Prostate gland (tissue), 2 donors: ENCODE results near the gene ITIH1.

ENCODE experiments used
- POLR2A ChIP-seq: fragments of 450-650 bp; IDR thresholded peaks from one replicate; pipeline ENCODE4 v1.6.1; 2016; ENCODE audit warnings: antibody characterized with exemption, mild to moderate bottlenecking
- TF ChIP-seq, protein P1 (sequence below), 4 experiments: fragments of 200-600 bp in 2 of 4; fragments of 450-650 bp in 2 of 4; sonication (generic) in 2 of 4; IDR thresholded peaks; 1 replicate in 3 of 4; 2 replicates in 1 of 4; pipeline ENCODE4 v1.5.1; 2016 to 2019; ENCODE audit warnings: antibody characterized with exemption in 4 of 4, mild to moderate bottlenecking in 2 of 4, moderate library complexity in 2 of 4

DNA sequence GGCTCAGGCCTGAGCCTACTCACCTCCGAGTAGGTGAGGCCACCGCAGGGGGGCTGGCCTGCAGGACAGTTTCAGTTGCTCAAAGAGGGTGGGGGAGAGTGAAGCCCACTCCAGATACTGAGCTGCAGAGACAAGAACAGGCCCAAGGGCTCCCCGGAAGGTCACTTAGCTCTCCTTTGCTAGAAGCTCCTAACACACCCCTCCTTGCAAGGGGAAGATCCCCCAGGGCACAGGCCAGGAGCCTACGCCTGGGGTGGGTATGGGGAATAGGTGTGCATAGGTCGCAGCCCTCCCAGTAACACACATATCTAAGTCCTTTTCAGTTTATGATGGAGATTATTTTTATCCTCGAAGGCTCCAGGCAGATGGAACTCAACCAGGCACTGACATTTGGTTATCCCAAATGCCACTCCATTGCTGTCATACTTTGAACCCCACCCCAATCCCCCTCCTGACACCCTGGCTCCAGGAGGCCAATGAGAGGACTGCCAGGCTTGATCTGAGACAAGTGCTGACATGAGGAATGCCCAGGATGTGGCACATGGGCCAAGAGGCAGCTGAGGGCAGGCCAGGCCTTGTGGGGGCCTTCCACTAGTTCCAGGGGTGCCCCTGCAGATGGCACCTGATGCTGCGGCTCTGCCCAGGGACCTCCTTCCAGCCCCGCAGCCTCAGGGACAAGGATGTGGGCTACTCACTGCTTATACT lies 58.5 kb downstream of the ITIH1 start:
- TF ChIP-seq POLR2A = no peak
- TF ChIP-seq, protein P1, sequence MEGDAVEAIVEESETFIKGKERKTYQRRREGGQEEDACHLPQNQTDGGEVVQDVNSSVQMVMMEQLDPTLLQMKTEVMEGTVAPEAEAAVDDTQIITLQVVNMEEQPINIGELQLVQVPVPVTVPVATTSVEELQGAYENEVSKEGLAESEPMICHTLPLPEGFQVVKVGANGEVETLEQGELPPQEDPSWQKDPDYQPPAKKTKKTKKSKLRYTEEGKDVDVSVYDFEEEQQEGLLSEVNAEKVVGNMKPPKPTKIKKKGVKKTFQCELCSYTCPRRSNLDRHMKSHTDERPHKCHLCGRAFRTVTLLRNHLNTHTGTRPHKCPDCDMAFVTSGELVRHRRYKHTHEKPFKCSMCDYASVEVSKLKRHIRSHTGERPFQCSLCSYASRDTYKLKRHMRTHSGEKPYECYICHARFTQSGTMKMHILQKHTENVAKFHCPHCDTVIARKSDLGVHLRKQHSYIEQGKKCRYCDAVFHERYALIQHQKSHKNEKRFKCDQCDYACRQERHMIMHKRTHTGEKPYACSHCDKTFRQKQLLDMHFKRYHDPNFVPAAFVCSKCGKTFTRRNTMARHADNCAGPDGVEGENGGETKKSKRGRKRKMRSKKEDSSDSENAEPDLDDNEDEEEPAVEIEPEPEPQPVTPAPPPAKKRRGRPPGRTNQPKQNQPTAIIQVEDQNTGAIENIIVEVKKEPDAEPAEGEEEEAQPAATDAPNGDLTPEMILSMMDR (IDR thresholded peaks at IDR 0.05) = no peak
